Measurements from ENCODE around the gene MCAM.

Gene MCAM

DNA sequence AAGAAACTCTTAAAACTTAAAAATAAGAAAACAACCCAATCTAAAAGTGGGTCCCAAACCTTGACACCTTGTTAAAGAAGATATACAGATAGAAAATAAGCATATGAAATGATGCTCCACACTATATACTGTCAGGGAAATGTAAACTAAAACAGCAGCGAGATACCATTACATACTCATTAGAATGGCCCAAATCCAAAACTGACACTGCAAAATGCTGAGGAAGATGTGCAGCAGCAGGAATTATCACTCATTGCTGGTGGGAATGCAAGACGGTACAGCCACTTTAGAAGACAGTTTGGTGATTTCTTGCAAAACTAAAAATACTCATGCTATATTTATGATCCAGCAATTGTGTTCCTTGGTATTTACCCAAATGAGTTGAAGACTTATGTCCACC is 12.4 kb upstream of the MCAM start:
- no peak for DNase-seq (ENCODE audit: low read depth in 3 of 3)

DNA sequence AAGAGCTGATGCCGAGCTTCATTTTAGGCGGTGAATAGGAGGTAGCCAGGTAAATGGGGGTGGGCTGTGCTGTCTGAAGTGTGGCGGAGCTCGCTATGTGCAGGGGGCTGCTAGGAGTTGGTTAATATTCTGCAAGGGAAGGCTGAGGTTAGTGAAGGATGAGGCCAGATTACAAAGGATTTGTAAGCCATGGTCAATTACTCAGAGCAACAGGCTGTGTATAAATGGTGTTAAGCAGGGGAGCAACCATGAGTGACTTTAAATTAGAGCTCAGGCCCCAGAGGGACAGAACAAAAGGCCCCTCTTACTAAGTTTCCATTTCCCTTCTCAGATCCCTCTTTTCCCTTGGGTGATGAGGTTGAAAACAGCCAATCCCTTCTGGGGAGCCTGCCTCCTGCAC is 7.3 kb upstream of the MCAM start:
- no peak for DNase-seq (ENCODE audit: low read depth in 3 of 3)

DNA sequence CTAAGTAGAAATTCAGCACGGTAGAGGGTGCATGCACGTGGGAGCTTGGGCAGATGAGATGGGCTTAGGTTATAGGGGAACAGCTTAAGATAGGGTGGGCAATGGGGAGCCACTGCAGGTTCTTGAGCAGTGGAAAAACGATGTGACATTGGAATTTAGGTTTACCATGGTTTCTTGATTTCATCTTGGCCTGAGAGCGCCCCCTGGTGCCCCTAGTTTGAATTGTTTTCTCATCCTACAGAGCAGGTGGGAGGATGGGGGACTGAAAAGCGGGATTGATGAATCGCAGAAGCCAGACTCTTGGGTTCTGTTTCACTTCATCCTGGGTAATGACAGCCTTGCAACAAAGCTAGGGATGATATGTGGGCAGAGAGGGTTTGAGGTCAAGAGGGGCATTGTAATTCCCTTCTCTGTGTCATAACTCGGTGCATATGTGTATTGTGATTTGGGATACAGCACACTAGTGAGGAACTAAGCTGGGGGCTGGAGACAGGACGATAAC is 6.7 kb upstream of the MCAM start:
- peak in 2 of 3 experiments; percentile 59 to 65 for DNase-seq (ENCODE audit: low read depth in 3 of 3)

DNA sequence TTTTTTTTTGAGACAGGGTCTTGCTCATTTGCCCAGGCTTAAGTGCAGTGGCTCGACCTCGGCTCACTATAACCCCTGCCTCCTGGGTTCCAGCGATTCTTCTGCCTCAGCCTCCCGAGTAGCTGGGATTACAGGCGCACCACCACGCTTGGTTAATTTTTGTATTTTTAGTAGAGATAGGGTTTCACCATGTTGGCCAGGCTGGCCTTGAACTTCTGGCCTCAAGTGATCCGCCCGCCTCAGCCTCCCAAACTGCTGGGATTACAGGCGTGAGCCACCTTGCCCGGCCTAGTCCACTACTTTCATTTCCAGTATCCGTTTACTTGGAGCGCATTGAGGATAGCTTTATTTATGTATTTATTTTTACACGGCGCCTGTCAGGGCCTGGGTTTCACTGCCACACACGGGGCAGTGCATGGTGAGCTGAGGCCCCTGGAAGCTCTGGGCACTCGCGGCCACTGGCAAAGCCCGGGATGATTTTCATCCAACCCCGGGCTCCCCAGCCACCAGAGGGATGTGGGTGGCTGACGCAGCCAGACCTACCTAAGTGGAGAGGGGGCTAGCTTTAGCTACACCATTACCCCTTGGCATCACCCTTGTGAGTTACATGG is 6.1 kb upstream of the MCAM start:
- no peak for DNase-seq (ENCODE audit: low read depth in 3 of 3)

DNA sequence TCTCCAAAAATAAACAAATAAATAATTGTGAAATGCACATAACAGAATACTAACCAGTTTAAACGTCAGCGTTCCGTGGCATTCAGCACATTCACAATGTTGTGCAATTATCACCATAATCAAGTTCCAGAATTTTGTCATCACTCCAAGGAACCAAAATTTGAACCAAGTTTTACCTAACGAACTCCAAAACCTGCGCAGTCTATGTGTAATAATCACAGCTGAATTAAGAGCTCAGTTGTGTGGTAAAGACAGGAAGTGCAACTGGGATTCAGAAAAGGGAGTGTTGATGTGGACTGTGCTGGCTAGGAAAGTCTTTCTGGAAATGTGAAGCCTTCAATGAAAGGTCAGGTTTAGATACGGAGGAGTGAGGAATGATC is 5.4 kb upstream of the MCAM start:
- no peak for DNase-seq (ENCODE audit: low read depth in 3 of 3)

DNA sequence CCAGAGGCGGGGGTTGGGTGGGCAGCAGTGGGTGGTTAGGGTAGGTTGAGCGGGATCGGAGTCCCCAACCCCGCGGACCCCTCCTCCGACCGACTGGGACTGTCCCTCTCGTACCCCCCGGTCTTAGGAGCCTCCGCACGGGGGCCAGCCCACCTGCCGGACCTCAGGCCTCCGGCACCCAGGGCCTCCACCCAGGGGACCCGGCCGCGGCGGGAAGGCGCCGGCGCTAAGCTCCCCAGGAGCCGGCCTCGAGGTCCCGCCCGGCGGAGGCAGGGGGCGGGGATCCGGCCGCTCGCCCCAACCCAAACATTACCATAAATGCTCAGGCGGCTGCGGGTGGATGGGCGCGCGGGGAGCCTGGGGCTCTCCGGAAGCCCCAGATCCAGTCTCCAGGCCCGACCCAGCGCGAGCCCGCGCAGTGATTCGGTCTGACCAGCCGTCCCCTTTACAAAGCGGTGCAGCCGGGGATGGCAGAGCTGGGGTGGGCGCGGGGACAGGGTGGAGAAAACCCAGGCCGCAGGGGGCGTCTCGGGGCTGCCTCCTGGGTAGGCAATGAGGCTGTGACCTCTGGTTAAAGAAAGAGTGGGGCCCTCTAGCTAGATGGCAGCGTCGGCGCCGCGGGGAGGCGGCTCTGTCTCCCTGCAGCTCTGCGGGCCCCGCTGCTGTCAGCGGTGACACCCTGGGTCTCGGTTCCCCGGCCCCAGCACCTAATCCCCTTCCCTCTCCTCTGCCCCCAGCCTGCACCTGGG is 4.0 kb upstream of the MCAM start:
- no peak for DNase-seq (ENCODE audit: low read depth in 3 of 3)

DNA sequence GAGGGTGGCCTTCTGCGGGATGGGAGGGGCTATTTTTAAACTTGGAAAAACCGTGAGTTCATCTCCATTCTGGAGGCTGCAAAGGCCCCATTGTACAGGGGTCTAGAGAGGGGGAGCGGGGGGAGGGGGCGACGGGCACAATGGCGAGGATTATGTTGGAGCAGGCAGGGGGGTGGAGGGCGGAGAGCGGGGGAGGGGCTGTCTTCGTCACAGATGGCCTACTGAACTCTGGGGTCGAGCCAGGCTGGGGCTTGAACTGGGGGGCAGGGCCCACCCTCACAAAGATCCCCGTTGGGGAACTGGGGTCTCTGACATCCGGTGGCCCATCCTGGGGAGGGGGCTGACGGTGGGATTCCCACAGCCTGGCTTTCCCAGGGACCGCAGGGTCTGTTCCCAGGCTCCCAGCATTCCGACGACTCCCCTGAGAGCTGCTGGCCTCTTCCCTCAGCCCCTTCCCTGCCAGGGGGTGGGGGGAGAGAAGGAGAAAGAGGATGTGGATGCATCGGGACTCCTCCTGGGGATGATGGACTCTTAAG is 3.4 kb upstream of the MCAM start:
- DNase-seq (ENCODE audit: low read depth in 3 of 3), result no peak

DNA sequence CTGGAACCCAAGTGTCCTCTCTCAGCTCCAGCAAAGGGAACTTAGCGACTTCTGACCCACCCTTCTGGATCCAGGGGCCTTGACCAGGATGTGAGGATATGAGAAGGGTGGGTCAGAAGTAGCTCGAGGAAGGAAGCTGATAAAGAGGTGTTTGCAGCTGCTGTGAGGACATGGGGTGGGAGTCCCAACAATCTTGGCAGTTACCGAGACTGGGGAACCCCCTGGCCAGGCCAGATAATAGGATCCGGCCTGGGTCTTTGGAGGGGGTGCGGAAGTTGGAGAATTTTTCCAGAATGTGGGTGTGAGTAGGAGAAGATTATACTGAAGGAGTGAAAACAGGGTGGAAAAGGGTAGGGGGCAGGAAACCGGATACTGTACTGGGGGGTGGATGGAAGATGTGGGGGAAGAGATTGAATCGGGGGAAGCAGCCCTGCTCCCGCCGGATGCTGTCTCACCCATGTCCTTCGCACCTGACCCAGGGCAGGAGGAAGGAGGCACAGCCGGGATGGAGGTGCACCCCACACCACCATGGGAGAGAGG is 2.8 kb upstream of the MCAM start:
- no peak for DNase-seq (ENCODE audit: low read depth in 3 of 3)

DNA sequence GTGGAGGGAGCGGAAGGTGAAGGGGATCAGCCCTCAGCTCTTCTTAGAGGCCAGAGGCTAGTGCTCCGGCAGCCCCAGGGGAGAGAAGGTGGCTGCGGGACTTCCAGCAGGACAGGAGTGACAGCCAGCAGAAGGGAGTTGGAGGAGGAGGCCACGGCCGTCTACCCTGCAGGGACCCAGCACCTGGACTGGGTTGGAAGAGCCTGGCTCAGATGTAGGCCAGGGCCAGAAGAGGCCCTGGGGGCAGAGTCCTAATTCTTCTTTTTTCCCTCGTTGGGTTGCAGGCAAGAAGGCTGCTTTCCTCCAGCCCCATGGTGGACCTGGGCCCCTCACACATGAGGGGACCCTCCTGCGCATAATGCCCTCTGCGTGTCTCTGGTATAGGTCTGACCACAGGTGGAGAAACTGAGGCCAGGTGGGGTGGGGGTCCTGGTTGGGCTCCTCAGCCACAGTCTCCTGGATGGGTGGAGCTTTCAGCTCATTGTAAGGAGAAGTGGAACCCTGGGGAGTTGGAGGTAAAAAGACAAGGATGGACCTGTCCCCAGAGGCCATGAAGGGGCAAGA is 2.3 kb upstream of the MCAM start:
- no peak for DNase-seq (ENCODE audit: low read depth in 3 of 3)

DNA sequence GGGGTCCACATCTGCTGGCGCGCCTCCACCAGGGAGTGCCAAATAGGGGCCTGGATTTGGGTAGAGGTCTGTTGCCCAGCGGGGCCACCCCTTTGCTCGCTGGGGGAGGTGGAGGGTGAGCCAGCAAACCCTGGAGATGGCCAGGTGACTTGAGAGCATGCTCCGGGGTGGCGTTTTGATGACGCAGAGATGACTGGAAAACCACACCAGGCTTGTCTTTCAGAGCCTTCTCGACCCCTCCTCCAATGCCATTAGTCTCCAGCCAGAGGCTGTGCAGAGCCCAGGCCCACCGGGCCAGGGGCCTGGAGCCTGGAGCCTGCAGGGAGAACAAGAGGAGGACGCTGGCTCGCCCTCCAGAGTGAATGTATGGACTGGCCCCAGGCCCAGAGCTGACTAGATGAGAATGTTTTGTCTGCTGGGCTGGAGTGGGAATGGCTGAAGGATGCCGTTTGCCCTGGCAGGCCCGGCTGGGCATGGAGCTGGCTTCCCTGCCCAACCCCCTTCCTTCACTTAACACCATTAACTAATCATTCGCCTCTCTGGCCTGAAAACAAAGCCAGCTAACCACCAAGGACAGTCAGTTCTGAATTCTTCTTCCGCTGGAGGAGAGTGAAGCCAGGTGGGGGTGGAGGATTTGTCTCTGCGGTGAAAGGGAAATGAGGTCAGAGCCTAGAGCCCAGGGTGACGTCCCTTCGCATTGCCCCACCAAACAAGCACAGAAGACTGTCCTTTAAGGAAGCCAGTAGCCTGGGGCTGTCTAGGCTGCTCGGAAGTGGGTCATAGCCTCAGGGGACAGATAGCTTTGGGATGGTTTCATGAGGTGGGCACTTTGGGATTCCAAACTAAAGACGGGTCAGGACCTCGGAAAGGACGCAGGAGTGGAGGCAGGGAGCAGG is 1.6 kb upstream of the MCAM start:
- DNase-seq (ENCODE audit: low read depth in 3 of 3), result no peak

DNA sequence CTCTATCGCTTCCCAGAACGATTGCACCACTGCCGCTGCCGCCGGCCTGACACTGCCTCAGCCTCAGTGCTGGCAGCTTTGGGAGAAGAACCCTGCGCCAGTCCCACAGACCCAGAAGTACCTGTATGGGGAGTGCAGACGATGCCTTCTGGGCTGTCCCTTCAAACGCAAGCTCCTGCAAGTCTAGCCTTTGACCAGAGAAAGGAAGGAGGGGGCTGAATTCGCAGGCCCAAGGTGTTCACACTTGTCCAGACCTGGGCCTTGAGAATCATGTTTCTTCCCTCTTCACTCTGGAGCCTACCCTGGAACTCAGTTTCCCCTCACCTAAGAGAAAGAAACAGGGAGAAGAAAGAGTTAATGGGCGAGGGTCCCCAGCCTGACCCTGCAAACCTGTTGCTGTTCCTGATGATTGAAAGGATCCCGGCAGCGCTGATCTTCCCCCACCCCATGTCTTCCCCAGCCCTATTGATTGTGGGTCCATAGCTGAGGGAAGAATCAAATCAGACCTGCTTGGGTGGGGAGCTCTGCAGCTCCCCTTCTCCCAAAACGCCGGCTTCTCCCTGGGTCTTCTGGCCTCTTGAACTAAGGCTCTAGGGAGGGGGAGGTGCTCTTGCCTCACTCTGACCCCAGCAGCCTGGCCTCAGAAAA is 786 bp upstream of the MCAM start:
- DNase-seq (ENCODE audit: low read depth in 3 of 3), result no peak

DNA sequence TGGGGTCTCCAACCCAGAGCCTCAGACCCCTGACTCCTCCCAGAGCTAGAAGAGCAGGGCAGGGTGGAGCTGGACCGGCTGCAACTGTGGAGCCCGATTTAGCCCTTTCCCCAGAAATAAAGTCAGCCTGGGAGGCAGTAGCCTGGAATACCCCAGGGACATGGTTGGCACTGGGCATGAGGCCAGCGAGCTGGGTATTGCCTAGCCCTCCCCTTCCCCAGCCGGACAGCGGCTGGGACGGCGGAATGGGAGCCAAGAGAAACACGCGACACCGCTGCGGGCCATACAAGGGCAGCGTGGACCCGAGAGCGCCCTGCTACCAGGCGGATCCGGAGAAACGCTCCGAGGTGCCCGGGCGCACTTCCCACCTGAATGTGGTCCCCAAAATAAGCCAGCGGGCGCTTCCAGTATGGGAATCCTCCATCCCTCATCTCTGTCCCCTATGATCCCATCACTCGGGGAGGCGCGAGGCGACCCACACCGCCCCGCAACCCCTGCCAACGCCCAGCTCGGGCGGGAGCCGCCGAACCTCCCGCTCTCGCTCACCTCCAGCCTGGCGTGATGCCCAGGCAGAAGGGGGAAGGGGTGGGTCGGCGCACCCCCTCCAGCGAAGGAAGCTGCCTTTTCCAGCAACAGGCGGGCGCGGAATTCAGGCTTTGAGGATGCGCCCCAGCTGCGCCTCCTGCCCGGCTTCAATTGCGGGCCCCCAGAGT is 758 bp downstream of the MCAM start:
- DNase-seq (ENCODE audit: low read depth in 3 of 3), result no peak

DNA sequence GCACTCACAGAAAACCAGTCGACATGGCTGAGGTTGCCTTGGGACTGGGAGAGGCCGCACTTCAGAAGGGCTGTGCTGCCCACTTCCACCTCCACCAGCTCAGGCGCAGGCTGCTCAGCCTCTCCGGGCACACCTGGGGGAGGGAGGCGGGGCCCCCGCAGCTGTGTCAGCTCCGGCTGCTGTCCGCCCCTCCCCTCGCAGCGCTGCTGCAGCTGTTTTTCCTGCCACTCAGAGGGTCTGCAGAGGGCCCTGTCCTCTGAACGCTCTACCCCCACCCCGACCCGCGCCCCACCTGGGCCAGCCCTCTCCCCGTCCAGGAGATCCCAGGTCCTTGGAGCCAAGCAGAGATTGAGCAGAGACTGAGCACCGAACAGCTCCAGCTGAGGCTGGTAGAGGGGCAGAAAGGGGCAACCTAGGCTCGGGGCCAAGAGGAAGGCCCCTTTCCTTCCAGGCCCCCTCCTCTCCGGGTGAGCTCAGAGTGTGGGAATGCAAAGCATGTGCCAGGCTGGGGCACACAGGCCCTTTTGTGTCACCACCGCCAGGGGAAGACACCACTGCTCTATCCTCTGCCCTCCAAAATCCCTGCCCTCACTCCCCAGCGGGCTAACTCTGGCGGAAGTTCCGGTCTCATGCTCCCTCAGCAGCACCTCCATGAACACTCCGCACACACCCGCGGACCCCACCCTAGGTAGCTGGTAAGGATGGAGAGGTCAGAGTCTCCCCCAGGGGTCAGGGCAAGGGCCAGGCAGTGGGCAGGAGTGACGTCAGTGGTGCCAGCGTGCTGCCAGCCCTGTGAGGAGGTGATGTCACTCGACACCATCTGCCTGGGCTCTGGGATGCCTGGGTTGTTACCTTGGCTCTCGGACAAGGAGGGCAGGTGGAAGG is 1.6 kb downstream of the MCAM start:
- DNase-seq (ENCODE audit: low read depth in 3 of 3), result peak in 2 of 3 experiments; percentile 36 to 50

DNA sequence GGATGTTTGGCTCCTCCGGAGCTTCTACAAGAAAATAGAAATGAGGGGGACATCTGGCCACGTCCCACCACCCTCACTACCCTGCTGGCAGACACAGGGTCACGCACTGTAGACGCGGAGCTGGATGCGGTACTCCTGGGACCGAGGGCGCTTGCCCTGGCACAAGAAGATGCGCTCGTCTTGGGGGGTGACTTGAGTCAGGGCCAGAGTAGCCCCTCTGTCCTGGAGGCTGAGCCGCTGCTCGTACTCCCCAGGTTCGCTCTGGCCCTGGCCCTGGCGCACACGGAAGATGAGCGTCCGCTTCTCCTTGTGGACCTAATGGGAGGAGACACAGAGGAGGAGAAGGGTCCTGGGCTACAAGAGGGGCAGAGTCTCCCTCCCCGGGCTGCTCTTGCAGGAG is 2.2 kb downstream of the MCAM start:
- no peak for DNase-seq (ENCODE audit: low read depth in 3 of 3)

DNA sequence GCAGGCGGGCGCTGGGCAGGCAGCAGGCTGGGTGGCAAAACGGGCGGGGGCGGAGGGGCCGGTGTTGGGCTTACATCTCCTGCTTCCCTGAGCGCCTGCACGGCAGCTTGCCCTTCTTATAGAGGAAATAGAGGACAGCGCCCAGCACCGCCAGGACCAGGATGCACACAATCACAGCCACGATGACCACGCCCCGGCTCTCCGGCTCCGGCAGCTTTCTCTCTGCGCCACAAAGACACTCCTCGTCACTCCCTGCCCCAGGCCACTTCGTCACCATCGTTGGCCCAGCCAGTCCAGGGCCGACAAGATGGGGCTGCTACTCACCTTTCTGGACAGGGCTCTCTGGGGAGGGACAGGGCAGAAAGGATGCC is 6.3 kb downstream of the MCAM start:
- no peak for DNase-seq (ENCODE audit: low read depth in 3 of 3)

DNA sequence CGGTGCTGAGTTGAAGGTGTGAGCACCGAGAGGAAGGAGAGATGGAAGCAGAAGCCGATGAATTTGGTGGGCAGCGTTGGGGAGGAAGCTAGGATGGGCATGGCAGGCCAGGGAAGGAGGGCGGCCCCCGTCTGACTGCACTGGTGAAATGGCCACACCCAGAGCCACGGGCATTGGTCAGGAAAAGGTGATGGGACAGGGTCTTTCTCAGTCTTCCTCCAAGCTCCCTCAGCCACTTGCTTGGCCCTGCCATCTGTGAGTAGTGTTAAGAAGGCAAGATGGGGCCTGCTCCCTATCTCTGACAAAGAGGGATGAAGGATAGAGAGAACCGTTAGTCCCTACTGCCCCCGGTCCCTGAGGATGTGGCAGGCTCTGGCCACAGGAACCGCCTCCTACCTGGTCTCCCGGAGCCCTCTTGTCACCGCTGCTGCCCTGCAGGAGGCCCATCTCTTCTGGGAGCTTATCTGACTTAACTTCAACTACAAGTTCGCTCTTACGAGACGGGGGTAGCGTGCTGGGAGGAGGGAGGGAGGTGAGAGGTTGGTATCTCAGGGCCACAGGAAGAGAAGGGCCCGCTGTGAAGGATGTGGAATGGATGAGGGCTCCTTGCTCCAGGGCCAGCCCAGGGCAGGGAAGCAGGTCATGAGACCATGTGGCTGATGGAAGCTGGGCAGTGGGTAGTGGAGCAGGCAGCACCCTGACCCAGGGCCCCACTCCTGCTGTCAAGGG is 6.8 kb downstream of the MCAM start:
- DNase-seq (ENCODE audit: low read depth in 3 of 3), result no peak

DNA sequence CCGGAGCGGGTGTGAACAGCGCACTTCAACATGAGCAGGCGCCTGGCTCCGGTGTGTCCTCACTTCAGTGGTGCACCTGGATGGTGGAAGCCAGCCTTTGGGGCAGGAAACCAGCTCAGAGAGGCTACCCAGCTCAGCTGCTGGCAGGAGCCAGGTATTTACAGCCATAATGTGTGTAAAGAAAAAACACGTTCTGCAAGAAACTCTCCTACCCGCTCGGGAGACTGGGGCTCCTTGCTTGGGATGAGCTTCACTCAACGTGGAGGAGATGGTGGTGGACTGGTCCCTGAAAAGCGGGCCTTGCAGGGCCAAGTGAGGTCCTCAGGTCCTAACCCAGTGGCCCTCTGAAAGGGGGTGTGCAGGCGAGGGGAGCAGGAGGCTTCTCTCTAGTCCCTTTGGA is 7.5 kb downstream of the MCAM start:
- DNase-seq (ENCODE audit: low read depth in 3 of 3), result no peak

DNA sequence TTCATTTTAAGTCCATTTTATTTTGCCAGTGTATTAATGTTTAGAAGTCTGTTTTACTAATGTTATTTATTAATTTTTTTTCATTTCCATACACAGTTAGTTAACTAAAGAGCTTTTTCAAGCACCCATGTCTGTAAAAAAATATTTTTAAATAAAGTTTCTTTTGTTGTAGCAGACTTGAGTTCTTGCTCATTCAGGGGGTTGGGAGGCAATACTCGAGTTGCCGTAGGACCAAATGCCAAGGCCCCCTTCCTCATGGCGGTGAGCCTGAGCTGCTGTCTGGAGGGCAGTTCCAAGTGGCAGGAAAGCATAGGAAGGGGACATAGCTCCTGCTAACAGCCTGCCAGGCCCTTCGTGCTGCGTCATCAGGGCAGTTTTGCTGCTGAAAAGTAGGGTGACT is 9.0 kb downstream of the MCAM start:
- no peak for DNase-seq (ENCODE audit: low read depth in 3 of 3)

DNA sequence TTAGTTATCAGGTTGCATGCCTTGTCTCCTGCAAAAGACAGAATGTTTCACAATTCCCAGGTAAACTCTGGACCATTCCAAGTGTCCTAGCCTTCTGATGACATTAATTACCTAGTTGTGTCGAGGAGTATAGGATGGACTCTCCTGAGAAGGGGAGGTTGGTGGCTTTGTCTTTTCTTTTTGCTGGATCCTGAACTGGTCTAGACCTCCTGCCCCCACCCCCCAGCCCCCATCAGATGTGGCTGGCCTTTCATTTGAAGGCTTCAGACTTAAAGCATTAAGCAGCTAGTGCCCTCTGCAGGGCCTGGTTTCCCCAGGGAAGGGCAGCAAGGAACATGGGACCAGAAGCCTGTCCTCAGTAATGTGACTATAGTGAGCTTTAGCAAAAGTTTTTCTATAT is 9.7 kb downstream of the MCAM start:
- DNase-seq (ENCODE audit: low read depth in 3 of 3), result no peak
